Measurements from ENCODE around the gene FAM171A2. TPM values are rescaled to one million over a fixed set of nuclear protein-coding genes. Genes with fewer than 3 reads are reported as not detected.
"Not testable (repeated sequence)": the region's sequence is repeated elsewhere in the genome, so short reads cannot be mapped to it uniquely, and the experiment has no call there.

The FAM171A2 gene
- total and polyA plus RNA-seq, 2 of the 8 experiments (the other 6 are each of a cell fraction or from before 2014, with no cell fraction given): 21.9 to 24.1 TPM

DNA sequence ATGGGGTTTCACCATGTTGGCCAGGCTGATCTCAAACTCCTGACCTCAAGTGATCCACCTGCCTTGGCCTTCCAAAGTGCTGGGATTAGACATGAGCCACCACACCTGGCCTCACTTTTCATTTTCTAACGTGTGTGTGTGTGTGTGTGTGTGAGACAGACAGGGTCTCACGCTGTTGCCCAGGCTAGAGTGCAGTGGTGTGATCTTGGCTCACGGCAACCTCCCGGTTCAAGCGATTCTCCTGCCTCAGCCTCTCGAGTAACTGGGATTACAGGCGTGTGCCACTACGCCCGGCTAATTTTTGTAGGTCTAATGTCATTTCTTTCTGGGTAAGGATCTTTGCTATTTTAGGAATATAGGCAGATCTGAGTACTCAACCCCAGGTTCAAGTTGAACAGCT, 30.5 kb upstream of the FAM171A2 start:
- not testable (repeated sequence) for H3K27ac ChIP-seq (ENCODE audit: low read depth, low read length); FAIRE-seq
- CTCF ChIA-PET (ENCODE audit: partially characterized antibody): interaction anchor here (0.6 to 2.5 kb wide), 6 partner anchors 18 to 205 kb away, joined by 3 to 10 read pairs (median 4); no protein-coding TSS in a partner anchor

More for the DNA sequence above, 30.5 kb upstream of the FAM171A2 start:
- peaks cover 2 to 17% (median 12%) of the 10 kb centered on the region in 4 experiments; a peak in 6 of 8 replicates for H3K36me3 ChIP-seq (ENCODE audit: control insufficient read depth in 2 of 4, insufficient read depth in 4 of 4, low read length in 3 of 4)
- WGBS, 2 experiments (ENCODE audit: extremely low coverage in 1 of 2, insufficient coverage in 1 of 2, insufficient read length in 1 of 2, insufficient replicate concordance in 2 of 2, low coverage in 1 of 2, low lambda C conversion rate in 2 of 2, missing lambda C conversion rate in 1 of 2): 92% methylated on average over 9 of the region's 9 CpGs; no CpG with 5 or more reads in 1 of the 2 experiments
- H2AK5ac ChIP-seq (ENCODE audit: low read depth, low read length); H3K18ac ChIP-seq (ENCODE audit: extremely low read depth, low read length); H3K4ac ChIP-seq (replicated peaks; ENCODE audit: insufficient read length, low read depth, low read length); H2BK12ac ChIP-seq (ENCODE audit: low read depth, low read length); H3K4me1 ChIP-seq (replicated peaks in 1 of 4; ENCODE audit: control insufficient read depth in 3 of 4, insufficient read depth in 4 of 4, low read length in 3 of 4); H3K14ac ChIP-seq (ENCODE audit: insufficient read length); H4K5ac ChIP-seq (ENCODE audit: insufficient read length, low read depth, low read length); H3K4me2 ChIP-seq (ENCODE audit: insufficient read depth in 1 of 2, low read depth in 2 of 2, low read length in 2 of 2); H3K27me3 ChIP-seq (replicated peaks in 1 of 4; ENCODE audit: control insufficient read depth in 3 of 4, extremely low read depth in 1 of 4, insufficient read depth in 3 of 4, low read length in 3 of 4); H3K79me2 ChIP-seq (ENCODE audit: control insufficient read depth in 1 of 2, insufficient read depth in 2 of 2, low read length in 2 of 2); H4K91ac ChIP-seq (replicated peaks; ENCODE audit: insufficient read length, low read length); H3K79me1 ChIP-seq (ENCODE audit: low read depth, low read length); H3K23me2 ChIP-seq (ENCODE audit: low read depth, low read length); H2BK5ac ChIP-seq (ENCODE audit: low read depth, low read length); H3K9me3 ChIP-seq (ENCODE audit: insufficient read depth in 2 of 2, low read depth in 1 of 2, low read length in 1 of 2); DNase-seq (ENCODE audit: low read depth in 1 of 2, low spot score in 2 of 2); H3K9ac ChIP-seq (replicated peaks in 1 of 4; ENCODE audit: extremely low read depth in 1 of 4, low read depth in 3 of 4, low read length in 3 of 4); H3K56ac ChIP-seq (replicated peaks; ENCODE audit: insufficient read length, low read depth, low read length); H4K8ac ChIP-seq (ENCODE audit: extremely low read depth, insufficient read depth, low read length); H2BK20ac ChIP-seq (ENCODE audit: low read length); POLR2A ChIA-PET (ENCODE audit: partially characterized antibody); H3K23ac ChIP-seq (ENCODE audit: insufficient read length); H4K20me1 ChIP-seq (replicated peaks in 1 of 2; ENCODE audit: control insufficient read depth in 1 of 2, insufficient read depth in 2 of 2, low read length in 2 of 2); H2BK120ac ChIP-seq (replicated peaks; ENCODE audit: low read depth, low read length); H3K4me3 ChIP-seq (ENCODE audit: extremely low read depth in 1 of 4, insufficient read depth in 2 of 4, low read depth in 3 of 4, low read length in 4 of 4); H2BK15ac ChIP-seq (ENCODE audit: low read length); H2AFZ ChIP-seq (ENCODE audit: low read length): not testable (repeated sequence)
- TF ChIP-seq POLR2AphosphoS5 (IDR thresholded peaks at IDR 0.05; ENCODE audit: low read depth, low read length): peak; percentile 42; the same call in 1 of the 2 replicates

Measured in H1 (cell line).